CD4-positive, alpha-beta T cell treated with Interleukin-4 for 4 hours (primary cell): ENCODE data around the gene FIBCD1.
"Not testable (repeated sequence)": the region's sequence is repeated elsewhere in the genome, so short reads cannot be mapped to it uniquely, and the experiment has no call there.

Source experiments
- DNase-seq: peaks from one replicate; pipeline ENCODE4 v3.0.0-alpha.2; 2020

The FIBCD1 gene

DNA sequence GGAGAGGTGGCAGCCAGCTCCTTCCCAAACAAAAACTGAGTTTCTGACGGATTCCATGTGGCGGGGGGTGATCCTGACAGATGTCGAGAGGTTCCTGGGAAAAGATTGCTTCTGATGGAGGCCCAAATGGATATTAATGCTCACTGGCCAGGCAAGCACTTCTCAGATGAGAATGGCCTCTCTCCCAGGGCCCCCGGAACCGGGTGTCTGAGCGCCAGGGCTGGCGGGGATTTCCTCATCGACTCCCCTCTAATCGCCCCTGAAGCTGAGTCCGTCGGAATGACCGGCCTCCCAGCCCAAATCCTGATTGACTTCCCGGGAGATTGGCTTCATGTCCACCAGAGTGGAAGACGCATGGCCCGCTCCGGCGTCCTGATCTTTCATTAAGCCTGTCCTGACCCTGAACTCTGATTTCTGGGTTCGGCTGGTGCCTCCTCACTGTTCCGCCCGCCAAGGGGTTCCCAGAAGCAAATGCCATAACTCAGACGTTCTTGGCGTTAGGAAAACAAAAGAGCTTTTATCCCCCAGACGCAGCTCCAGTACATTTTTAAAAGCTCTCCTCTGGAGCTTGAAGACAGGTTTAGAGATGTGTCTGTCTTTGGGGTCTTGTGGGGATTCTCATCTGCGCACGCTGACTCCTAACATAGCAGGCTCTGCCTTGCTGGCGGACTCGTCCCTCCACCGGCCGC, 17.6 kb downstream of the FIBCD1 start:
- no peak for DNase-seq

DNA sequence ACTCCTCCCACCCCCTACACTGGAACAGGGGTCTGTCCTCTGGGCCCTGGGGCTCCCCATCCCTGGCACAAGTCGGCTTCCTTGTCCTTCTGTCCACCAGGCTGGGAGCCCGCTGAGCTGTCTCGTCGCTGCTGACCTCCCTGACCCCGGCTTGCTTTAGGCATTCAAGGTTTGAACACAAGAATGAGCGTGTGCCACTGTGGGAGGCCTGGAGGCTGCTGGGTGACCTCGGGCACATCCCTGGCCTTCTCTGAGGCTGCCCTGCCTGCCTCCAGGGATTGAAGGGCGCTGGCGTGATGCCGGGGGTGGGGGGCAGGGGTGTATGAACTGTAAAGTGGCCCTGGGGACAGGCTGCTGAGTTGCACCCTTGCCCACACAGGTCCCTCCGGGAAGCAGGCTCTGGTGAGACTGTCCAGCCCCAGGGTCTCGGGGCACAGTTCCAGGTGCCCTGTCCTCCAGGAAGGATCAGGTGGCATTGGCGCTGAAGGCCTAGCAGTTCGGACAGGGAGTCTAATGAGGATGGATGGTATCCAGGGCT, 18.2 kb downstream of the FIBCD1 start:
- DNase-seq = no peak

DNA sequence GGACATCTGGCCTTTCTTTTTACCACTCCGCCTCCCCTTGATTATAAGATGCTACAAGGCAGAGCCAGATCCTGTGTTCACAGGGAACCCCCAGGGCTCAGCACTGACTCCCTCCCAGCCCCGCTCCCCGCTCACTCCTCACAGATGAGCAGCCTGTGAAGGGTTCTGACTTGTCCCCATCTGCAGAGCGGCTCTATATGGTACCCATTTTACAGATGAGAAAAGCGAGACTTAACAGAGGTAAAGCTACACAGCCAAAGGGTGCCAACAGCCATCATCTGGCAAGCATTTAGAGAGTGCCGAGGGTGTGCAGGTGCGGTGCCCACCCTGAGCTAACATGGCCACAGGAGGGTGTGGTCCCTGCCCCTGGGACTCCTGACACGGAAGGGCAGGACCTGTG, 18.8 kb downstream of the FIBCD1 start:
- DNase-seq = no peak

DNA sequence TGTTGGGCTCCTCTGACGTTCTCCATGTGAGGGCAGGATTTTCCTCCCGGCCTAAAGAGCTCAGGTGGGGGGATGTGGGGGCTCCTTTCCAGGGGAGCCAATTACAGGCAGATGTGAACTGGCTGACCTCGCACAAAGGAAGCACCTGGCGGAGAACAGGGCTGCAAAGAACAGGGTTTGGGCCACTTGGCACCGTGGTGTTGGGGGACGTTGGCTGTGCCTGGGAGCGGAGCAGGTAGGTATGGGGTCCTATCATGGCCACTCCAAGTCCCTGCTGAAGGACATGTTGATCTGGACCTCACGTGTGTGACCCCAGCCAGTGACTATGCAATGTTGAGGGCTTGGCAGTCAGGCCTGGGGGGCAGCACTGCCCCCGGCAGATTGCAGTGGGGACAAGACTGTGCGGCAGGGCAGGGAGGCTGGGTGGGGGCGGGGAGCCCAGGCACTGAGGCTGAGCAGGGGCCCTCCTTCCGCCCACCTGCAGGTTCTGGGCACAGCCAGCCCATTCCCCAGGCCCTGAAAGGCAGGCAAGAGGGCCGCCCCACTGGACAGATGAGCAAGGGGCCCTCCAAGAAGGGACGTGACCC, 19.4 kb downstream of the FIBCD1 start:
- DNase-seq = no peak

DNA sequence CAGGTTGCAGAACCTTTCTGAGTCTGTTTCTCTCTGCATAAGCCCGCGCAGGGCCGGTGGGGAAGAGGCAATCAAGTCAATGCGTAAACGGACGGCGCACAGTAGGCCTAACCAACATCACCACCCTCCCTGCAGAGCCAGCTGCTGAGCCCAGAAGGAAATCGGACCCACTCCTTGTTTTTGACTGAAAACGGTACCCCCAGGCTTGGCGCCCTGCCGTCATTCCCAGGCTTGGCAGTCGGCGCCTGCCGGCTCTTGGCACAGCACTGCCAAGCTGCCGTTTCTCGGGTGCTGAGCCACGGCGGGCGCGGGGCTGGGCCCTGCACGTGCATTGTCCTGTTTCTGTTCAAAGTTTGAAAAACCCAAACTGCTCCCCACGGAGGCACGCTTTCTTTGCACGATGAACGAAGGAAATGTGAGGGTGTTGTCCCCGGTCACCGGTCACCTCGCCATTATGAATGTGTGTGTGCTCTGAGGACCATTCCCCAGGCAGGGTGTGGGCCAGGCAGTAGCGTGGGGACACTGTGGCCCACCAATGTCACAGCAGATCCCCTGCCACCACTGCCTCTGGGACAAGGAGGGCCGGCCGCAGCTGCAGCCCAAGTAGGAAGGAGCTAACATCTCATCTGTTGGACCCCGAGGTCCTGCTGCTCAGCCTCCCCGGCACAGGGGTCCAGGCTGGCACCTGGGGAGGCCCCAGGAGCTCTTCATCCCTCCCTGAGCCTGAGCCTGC, 20.1 kb downstream of the FIBCD1 start:
- DNase-seq = no peak

DNA sequence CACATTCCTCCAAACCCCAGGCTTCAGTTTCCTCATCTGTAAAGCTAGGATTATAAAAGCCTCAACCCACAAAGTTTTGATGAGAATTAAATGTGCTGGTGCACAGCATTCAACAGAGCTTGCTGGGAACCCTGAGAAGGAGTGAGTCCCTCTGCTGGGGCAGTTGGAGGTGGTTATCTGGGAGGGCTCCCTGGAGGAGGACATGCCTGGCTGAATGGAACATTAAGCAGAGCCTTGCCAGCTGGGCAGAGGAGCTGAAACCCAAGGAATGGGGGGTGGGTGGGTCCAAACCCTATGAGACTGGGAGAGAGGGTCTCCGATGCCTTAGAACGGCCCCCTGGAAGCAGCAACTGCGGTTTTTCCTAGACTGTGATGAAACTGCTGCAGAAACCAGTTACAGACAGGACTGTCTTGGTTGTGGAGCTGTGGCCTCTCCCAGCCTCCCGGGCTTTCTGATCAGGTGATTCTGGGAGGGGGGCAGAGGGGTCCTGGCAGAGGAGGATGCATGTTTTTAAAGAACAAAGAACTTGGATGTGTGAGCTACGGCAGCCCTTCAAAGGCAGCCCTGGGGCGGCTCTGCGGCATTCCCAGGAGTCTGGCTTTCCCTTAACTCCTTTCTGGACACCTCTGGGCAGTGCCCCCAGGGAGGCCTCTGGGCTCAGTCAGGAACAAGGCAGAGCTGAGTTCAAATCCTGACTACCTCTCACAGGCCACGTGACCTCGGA, 20.8 kb downstream of the FIBCD1 start:
- no peak for DNase-seq

DNA sequence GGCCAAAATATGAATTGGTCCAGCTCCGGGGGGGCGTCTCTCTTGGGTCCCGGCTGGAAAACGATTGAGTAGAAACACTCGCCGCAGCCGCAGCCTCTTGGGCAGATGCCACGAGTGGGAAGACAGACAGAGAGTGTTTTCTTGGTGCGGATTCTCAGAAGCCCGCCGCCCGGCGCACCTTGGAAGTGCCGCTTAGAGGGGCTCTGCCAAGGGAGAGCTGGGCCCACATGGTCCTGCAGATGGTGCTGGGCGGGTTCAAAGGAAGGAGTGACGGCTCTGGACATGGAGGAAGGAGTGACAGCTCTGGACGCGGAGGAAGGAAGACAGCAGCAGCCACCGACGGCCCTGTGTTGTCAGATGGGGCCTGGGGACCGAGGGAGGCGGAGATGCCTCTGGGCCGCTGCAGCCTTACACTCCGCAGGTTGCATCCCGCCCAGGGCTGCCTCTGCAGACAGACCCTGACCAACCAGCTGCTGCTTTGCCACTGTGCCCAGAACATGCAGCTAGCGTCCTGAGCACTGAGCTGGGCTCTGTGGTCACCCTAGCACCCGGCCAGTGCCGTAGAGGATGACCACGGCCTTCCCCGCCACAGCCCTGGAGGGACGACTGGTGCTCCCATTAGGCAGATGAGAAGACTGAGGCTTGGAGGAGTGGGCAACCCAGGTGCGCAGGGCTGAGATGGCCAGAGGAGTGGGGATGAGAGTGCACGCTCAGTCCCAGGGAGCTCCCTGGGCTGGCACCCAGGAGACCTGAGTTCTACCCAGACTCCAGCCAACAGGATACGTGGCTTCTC, 21.7 kb downstream of the FIBCD1 start:
- no peak for DNase-seq

DNA sequence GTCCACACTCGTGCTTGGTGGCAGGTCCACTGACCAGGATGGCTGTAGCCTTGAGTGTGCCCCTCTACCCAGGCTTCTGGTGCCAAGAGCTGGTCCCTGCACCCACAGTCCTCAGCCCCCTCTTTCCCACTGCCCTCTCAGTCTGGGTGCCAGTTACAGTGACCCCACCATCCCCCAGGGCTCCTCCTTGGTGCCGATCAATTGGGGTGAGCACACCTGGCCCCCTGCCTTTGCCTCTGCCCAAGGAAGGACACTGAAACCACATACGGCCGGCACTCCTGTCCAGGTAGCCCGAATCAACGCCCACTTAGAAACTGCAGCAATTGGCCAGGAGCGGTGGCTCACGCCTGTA, 24.0 kb downstream of the FIBCD1 start:
- DNase-seq = no peak

DNA sequence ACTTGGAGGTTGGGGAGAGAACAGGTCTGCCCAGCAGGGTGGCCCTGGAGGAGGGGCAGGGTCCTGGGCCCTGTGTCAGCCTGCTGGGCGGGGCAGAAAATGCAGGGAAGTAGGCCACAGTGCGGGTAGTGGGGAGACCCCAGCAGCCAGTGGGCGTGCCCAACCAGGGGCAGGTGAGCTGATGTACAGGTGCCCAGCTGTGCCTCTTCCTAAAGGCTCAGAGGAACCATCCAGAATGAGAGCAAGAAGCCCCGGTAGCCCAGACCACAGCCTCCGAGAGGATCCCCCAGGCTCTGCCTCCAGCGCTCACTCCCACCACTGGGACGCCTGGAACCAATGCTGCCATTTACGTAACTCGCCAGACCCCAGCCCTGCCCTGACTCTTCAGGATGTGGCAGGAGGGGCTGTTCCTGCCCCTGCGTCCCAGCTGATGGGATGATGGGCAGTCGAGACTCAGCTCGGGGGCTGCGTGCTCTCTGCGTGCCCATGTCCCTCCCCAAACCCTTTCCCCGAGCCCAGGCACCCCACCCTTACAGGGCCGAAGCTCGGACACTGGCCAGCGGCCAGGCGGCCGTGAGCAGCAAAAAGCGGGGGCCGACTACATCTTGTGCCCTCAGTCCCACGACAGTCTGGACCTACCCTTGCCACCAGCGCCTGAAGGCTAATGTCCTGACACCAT, 24.5 kb downstream of the FIBCD1 start:
- DNase-seq = no peak

DNA sequence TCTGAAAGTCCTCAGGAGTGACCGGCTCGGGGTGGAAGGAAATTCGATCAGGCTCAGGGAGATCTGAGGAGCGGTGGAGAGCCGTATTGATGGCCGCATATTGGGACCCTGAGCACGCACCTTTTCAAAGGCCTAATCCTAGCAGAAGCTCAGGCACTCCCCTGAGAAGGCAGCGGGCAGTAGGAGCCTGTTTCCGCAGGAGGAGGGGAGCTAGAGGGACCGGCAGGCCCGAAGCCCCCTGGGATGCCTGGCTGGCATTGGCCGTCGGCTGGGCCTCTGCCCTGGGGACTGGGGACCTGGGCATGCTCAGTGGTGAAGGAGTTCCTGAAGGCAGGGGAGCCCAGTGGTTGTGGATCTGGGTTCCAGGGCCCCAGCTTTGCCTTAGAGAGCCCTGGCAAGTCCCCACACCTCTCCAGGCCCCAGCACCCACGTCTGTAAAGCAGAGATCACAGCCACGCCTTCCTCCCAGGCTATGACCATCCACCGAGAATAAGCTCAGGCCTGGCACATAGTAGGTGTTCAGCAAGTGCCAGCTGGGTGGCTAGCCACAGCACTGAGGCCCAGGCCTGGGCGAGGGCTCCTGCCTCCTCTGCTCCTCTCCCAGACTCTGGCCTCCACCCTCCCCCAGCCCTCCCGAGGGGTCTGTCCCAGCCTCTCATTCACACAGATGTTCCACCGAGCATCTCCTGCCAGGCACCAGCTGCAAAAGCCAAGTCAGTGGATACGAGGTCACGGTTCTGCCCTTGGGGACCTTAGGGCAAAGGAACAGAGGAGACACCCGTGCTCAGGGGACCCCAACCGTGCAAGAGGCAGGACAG, 25.2 kb downstream of the FIBCD1 start:
- no peak for DNase-seq

DNA sequence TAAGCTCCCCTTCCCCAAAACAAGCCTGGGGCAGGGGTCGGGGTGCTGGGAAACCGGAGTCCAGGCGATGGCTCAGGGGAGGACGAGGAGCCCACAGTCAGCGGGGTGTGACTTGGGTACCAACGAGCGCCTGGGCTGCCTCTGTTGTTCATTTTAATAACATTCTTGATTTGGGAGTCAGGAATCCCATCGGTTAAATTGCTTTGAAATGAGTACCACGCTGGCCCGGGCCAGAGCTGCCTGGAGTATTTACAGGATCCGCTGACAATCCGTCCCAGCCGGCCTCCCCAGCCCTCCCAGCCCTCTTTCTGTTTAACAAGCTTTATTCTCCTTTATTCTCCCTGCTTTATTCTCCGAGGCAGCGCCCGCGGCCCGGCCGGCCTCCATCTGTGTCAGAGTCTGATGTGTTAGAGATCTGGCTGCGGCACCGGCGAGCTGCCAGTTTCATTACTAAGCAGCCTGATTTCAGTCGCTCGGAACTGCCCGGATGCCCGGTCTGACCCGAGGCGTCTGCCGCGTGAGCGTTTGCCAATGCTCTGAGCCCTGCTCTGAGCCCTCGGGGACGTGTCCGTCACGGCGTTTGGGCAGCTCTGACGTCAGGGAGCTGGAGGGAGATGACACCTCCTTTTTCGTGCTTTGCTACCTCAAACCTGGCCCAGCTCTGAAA, 26.0 kb downstream of the FIBCD1 start:
- no peak for DNase-seq

DNA sequence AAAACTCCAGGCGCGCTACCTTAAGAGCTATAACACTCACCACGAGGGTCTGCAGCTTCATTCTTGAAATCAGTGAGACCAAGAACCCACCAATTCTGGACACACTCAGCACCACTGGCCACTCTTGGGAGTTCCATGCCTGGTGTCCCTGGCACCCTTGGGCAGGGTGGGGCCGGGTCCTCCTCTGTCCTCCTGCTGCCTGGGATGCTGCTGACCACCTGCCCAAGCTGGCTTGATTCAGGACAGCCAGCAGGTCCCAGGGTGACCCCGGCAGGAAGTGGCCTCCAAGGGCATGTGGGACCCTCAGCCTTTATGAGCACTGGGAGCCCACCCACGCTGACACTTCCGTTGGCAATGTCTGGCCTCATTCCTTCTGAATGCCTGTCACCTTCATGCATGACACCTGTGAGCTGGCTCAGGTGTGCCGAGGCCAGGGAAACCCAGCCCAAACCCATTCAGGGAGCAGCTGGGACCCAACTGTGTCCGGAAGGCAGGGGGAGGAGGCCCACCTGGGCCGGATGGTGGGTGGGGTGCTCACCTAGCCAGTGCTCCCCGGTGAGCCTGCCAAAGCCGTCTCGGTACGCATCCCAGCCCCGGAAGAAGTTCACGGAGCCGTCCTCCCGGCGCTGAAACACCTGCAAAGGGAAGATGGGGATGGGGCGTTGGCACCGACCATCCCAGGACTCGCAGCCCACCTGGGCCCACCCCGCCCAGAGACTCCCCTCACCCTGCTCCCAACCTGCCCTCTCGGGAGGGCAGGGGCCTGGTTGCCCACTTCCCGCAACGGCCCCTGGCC, 27.6 kb downstream of the FIBCD1 start:
- DNase-seq = no peak

DNA sequence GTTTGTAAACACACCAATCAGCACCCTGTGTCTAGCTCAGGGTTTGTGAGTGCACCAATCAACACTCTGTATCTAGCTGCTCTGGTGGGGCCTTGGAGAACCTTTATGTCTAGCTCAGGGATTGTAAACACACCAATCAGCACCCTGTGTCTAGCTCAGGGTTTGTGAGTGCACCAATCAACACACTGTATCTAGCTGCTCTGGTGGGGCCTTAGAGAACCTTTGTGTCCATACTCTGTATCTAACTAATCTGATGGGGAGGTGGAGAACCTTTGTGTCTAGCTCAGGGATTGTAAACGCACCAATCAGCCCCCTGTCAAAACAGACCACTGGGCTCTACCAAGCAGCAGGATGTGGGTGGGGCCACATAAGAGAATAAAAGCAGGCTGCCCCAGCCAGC, 28.4 kb downstream of the FIBCD1 start:
- not testable (repeated sequence) for DNase-seq

DNA sequence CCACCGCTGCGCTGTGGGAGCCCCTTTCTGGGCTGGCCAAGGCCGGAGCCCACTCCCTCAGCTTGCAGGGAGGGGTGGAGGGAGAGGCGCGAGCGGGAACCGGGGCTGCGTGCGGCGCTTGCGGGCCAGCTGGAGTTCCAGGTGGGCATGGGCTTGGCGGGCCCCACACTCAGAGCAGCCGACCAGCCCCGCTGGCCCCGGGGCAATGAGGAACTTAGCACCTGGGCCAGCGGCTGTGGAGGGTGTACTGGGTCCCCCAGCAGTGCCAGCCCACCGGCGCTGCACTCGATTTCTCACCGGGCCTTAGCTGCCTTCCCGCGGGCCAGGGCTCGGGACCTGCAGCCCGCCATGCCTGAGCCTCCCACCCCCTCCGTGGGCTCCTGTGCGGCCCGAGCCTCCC, 29.0 kb downstream of the FIBCD1 start:
- DNase-seq = not testable (repeated sequence)

DNA sequence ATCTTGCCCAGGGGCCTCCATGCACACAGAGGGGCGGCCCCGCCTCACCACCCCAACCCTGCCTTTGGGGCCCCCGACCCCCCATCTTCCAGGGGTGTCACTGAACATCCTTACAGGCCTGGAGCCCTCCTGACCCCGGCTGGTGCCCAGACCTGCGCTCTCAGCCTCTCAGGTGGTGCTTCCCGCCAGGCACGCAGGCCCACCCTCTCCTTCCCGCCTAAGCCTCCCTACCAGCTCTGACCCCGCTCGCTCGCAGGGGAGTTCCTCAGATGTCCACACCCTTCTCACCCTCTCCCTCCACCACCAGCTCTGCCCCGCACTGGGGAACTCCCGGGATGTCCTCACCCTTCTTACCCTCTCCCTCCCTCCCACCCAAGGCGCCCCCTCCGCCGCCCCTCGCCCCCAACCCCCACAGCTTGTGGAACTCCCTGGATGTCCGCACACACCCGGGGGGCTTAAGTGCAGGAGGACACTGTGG, 30.1 kb downstream of the FIBCD1 start:
- DNase-seq = no peak

DNA sequence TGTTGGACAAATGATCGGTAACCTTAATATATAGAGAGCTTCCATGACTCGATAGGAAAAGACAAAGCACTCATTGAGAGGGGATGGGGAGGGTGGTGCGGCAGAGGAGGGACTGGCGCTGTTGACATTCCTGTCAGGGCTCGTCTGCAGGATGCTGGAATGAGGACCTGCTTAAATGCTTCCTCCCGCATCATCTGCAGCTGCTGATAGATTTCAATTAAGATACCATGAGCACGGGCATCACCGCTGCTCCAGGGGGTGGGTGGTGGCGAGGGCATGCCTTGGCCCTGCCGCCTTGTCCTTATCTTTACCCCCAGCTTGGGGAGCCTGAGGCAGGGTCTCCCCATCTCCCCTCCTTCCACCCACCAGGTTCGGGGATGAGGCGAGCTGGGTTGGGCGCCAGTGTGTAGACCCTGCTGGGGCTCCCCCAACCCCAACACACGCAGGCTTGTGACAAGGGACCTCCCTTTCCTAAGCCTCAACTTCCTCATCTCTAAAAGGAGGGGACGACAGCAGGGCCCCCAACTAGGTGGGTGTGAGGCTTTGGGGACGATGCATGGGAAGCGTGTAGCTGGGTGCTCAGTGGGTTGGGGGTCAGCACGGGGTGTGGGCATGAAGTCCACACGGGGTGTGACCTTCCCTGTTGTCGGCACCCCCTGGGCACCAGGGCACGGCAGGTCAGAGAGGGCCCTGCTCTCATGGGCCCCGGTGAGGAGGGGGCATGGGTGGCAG, 30.7 kb downstream of the FIBCD1 start:
- DNase-seq = no peak

DNA sequence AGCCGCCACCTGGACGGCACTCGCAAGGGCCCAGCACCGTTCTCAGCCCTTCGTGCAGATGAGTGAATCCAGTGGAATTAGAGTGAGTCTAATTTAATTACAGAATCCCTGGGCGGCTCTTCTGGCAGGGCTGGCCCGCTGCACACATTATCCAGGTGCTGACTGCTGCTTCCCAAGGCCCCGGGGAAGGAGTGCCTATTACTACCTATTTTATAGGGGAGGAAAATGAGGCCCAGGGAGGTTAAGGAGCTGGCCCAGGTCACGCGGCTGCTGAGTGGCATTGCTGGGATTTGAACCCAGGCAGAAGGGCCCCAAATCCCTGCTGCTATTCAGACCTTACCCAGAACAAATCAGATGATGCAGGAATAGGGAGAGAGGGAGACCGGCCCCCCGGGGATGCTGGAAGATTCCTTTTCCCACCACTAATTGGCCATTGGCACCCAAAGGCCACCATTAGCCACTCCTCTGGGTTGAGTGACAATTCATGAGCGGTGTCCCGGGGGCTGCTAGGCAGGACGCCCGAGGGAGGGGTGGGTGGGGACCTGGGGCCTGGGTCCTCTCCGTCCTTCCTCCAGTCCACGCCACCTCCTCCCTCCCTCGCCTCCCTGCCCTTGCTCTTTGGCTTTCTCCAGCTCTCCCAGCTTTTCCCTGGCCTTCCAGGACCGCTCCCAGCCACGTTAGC, 32.2 kb downstream of the FIBCD1 start:
- no peak for DNase-seq
